Panc1 (cell line): ENCODE data around the gene PRUNE2.

Experiments used
- CTCF ChIP-seq: fragments of 450-650 bp; IDR thresholded peaks from 2 replicates; pipeline ENCODE4 v1.5.1; 2017; ENCODE audit warnings: mild to moderate bottlenecking
- POLR2AphosphoS5 ChIP-seq: IDR thresholded peaks from 2 replicates; pipeline ENCODE4 v1.6.1; 2012; ENCODE audit warnings: mild to moderate bottlenecking, low read depth, low read length, moderate library complexity
- REST ChIP-seq, 2 experiments: IDR thresholded peaks; 2 replicates each; pipeline ENCODE4 v1.6.1; 2011 to 2012; ENCODE audit warnings: low read depth in 2 of 2, control low read depth in 1 of 2, low read length in 1 of 2, mild to moderate bottlenecking in 1 of 2, moderate library complexity in 1 of 2; ENCODE audit not compliant: insufficient read depth in 1 of 2
- TCF7L2 ChIP-seq: IDR thresholded peaks from 2 replicates; pipeline ENCODE4 v1.6.1; 2011; ENCODE audit warnings: mild to moderate bottlenecking, low read depth, low read length, inconsistent platforms

- TF ChIP-seq CTCF, result no peak
- no peak for TF ChIP-seq TCF7L2
- TF ChIP-seq POLR2AphosphoS5, result no peak
- TF ChIP-seq REST (IDR thresholded peaks at IDR 0.05; ENCODE audit: insufficient read depth in 1 of 2, low read depth in 2 of 2, low read length in 1 of 2), result no peak
Measured at GRCh38 chr9:76573905-76574760, 331.8 kb downstream of the PRUNE2 start.
